Sigmoid colon (tissue), 4 donors: ENCODE data around the gene SYNGR1.

ENCODE experiments used
- EP300 ChIP-seq, 4 donors: sonication (generic); formaldehyde crosslinking; IDR thresholded peaks; one replicate each; pipeline ENCODE4 v1.6.1; 2017; ENCODE audit warnings: antibody characterized with exemption in 4 of 4
- TF ChIP-seq, protein P1 (sequence below), 4 experiments: fragments of 450-650 bp in 3 of 4; fragments of 200-600 bp in 1 of 4; IDR thresholded peaks; one replicate each; pipeline ENCODE4 v1.5.1; 2016 to 2019; ENCODE audit warnings: antibody characterized with exemption in 4 of 4, mild to moderate bottlenecking in 3 of 4, moderate library complexity in 2 of 4

DNA sequence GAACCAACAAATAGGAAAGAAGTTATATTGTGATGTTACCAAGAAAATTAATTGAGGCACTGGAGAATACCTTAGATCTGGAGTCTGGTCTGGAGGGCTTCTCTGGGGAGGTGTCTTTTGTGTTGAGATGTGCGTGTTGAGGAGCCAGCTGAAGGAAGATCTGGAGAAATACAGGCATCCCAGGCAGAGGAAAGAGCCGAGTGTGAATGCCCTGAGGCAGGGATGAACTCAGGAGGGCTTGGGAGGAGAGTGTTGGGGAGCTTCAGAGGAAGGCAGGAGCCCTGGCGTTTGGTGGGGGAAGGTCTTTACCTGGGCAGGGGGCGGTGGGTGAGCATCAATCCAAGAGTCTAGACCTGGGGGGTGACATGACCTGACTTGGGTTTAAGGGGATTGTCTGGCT lies 13.1 kb downstream of the SYNGR1 start:
- TF ChIP-seq, protein P1, sequence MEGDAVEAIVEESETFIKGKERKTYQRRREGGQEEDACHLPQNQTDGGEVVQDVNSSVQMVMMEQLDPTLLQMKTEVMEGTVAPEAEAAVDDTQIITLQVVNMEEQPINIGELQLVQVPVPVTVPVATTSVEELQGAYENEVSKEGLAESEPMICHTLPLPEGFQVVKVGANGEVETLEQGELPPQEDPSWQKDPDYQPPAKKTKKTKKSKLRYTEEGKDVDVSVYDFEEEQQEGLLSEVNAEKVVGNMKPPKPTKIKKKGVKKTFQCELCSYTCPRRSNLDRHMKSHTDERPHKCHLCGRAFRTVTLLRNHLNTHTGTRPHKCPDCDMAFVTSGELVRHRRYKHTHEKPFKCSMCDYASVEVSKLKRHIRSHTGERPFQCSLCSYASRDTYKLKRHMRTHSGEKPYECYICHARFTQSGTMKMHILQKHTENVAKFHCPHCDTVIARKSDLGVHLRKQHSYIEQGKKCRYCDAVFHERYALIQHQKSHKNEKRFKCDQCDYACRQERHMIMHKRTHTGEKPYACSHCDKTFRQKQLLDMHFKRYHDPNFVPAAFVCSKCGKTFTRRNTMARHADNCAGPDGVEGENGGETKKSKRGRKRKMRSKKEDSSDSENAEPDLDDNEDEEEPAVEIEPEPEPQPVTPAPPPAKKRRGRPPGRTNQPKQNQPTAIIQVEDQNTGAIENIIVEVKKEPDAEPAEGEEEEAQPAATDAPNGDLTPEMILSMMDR (IDR thresholded peaks at IDR 0.05): no peak
- TF ChIP-seq EP300 (IDR thresholded peaks at IDR 0.05): no peak
